Gastrocnemius medialis (tissue), 4 donors: ENCODE measurements around the gene ALX3. TPM values are rescaled to one million over a fixed set of nuclear protein-coding genes. Genes with fewer than 3 reads are reported as not detected.

Experiments used
- ATAC-seq, 2 donors: fragments of 150-250 bp; one replicate each; pipeline ENCODE4 v1.9.1; 2016
- DNase-seq, 2 donors: peaks; one replicate each; pipeline ENCODE4 v3.0.0-alpha.2; 2019
- H3K27ac ChIP-seq, 4 donors: fragments of 200-600 bp; sonication (generic); 1 replicate in 1 of 4; 2 replicates in 3 of 4; pipeline ENCODE4 v1.5.1; 2016 to 2018; ENCODE audit warnings: mild to moderate bottlenecking in 2 of 4, moderate library complexity in 1 of 4
- H3K27me3 ChIP-seq, 3 donors: fragments of 200-600 bp; sonication (generic) in 2 of 3; 1 replicate in 1 of 3; 2 replicates in 2 of 3; pipeline versions ENCODE4 v1.5.1 to v1.6.0; 2016 to 2019; ENCODE audit warnings: mild to moderate bottlenecking in 1 of 3, moderate library complexity in 1 of 3
- H3K36me3 ChIP-seq, 2 donors: fragments of 200-600 bp; sonication (generic) in 1 of 2; one replicate each; pipeline ENCODE4 v1.5.1; 2017 to 2018
- H3K4me1 ChIP-seq, 2 donors: fragments of 200-600 bp; sonication (generic) in 1 of 2; one replicate each; pipeline ENCODE4 v1.5.1; 2016 to 2017; ENCODE audit warnings: mild to moderate bottlenecking in 2 of 2
- H3K4me3 ChIP-seq, 4 donors: fragments of 200-600 bp; sonication (generic) in 3 of 4; 1 replicate in 1 of 4; 2 replicates in 3 of 4; pipeline ENCODE4 v1.5.1; 2016 to 2019; ENCODE audit warnings: mild to moderate bottlenecking in 2 of 4
- H3K9me3 ChIP-seq, 3 donors: fragments of 200-600 bp; sonication (generic) in 2 of 3; 1 replicate in 1 of 3; 2 replicates in 2 of 3; pipeline ENCODE4 v1.5.1; 2016 to 2019
- POLR2A ChIP-seq, 2 donors: fragments of 450-650 bp; IDR thresholded peaks; one replicate each; pipeline ENCODE4 v1.6.1; 2017; ENCODE audit warnings: antibody characterized with exemption in 2 of 2, mild to moderate bottlenecking in 2 of 2, moderate library complexity in 2 of 2
- in situ Hi-C, 4 donors: fragments of 200-750 bp; cut with MboI; loops; one replicate each; pipeline versions ENCODE4 v1.15.0 to v1.8.0; 2017; ENCODE audit warnings: low sequenced_read_pairs in 4 of 4
- intact Hi-C: fragments of 100-400 bp; cut with DNase I; formaldehyde crosslinking; loops from one replicate; pipeline ENCODE4 v1.15.1; 2023; ENCODE audit warnings: low total_unique reads
- total RNA-seq, 4 donors: library from RNA; depleted of rRNA; stranded (reverse); fragments of >200 nt; gene quantifications; one replicate each; pipeline versions ENCODE4 v1.1.0 to v1.2.3, GENCODE V29; 2016
- TF ChIP-seq, protein P1 (sequence below), 5 experiments: fragments of 450-650 bp in 3 of 5; fragments of 200-600 bp in 2 of 5; sonication (generic) in 2 of 5; IDR thresholded peaks in 4 of 5; conservative IDR thresholded peaks in 1 of 5; 1 replicate in 4 of 5; 2 replicates in 1 of 5; pipeline ENCODE4 v1.5.1; 2016 to 2019; ENCODE audit warnings: antibody characterized with exemption in 5 of 5, mild to moderate bottlenecking in 3 of 5, moderate library complexity in 3 of 5

The ALX3 gene
- total RNA-seq, 4 donors from 2014 or later: not detected

DNA sequence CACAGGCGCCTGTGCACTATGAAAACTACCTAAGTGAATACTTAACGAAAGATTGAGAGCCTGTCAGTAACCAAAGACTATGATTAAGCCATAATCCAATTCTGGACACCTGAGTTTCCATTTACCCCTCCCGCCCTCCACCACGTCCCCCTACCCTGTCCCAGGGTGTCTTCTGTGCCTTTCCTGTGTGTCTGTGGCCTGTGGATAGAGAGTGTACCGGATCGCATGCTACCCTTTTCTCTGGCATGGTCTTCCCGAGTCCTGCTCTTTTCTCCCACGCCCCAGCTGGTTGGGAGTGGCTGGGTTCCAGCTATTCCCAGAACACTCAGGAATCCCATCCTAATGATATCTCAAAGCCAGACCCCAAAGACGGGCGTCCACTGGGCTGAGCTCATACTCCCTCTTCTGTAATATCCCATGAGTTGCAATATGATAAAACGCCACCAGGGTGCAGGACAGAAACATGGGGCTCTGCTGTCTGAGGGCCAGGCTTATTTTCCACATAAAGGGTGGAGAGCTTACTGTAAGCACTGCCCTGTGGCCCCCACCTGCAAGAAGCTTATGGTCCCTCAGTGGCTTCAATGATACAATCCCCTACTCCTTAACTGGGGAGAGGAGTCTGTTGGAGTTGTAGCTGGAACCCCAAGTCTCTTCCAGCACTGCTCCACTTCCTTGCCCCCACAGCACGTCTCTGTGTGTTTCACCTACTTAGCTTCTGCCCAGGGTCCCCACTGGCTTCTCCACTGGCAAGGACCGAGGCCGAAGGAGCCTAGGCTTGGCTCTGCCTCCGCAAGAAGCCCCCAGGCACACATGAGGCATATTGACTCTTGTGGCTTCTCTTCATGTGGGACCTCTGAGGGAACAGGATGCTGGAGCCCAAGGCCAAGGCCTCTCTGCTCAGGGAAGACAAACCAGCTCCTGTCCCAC, 17.6 kb upstream of the ALX3 start:
- H3K4me3 ChIP-seq: no peak overlapping the region
- intact Hi-C loops: no loop called here
- no peak overlapping the region for H3K27ac ChIP-seq
- ATAC-seq: peak; percentile 62 to 81
- TF ChIP-seq, protein P1, sequence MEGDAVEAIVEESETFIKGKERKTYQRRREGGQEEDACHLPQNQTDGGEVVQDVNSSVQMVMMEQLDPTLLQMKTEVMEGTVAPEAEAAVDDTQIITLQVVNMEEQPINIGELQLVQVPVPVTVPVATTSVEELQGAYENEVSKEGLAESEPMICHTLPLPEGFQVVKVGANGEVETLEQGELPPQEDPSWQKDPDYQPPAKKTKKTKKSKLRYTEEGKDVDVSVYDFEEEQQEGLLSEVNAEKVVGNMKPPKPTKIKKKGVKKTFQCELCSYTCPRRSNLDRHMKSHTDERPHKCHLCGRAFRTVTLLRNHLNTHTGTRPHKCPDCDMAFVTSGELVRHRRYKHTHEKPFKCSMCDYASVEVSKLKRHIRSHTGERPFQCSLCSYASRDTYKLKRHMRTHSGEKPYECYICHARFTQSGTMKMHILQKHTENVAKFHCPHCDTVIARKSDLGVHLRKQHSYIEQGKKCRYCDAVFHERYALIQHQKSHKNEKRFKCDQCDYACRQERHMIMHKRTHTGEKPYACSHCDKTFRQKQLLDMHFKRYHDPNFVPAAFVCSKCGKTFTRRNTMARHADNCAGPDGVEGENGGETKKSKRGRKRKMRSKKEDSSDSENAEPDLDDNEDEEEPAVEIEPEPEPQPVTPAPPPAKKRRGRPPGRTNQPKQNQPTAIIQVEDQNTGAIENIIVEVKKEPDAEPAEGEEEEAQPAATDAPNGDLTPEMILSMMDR (IDR thresholded peaks at IDR 0.05 in 4 of 5, conservative IDR thresholded peaks at IDR 0.05 in 1 of 5): peak; percentile 35 to 73 (median 57)
- TF ChIP-seq POLR2A (IDR thresholded peaks at IDR 0.05): no peak
- H3K4me1 ChIP-seq: peaks cover 3 to 13% of the 10 kb centered on the region in 2 donors
- peaks cover 33 to 42% (median 40%) of the 10 kb centered on the region in 3 donors for H3K27me3 ChIP-seq
- H3K9me3 ChIP-seq: no peaks in the 10 kb centered on the region
- no peak for DNase-seq
- in situ Hi-C loops: no loop called here
- no peaks in the 10 kb centered on the region for H3K36me3 ChIP-seq

DNA sequence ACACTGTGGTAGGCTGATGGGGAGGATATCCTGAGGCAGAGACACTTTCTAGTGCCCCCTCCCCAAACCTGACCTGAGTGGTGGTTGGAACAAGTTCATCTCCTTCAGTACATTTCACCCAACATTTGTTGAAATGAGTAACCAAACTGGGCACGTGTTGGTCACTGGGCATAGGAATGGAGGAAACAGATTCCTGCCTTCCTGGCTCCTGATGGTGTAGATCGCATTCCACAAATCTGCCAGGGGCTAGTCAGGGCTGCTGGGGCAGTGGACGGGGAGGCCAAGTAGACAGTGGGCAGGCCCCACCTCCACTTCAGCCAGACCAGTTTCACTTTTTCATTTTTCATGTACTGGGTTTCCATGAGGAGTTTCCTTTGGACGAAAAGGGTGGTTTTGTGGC, 16.5 kb upstream of the ALX3 start:
- H3K4me1 ChIP-seq: peaks cover 3 to 13% of the 10 kb centered on the region in 2 donors
- no peak for TF ChIP-seq POLR2A (IDR thresholded peaks at IDR 0.05)
- TF ChIP-seq, protein P1 (IDR thresholded peaks at IDR 0.05 in 4 of 5, conservative IDR thresholded peaks at IDR 0.05 in 1 of 5): no peak
- H3K27ac ChIP-seq: no peak overlapping the region
- intact Hi-C loops: no loop called here
- H3K36me3 ChIP-seq: no peaks in the 10 kb centered on the region
- no peak overlapping the region for H3K4me3 ChIP-seq
- no peak for DNase-seq
- H3K27me3 ChIP-seq: peaks cover 41 to 50% (median 47%) of the 10 kb centered on the region in 3 donors
- in situ Hi-C loops: no loop called here
- no peaks in the 10 kb centered on the region for H3K9me3 ChIP-seq
- ATAC-seq: no peak

DNA sequence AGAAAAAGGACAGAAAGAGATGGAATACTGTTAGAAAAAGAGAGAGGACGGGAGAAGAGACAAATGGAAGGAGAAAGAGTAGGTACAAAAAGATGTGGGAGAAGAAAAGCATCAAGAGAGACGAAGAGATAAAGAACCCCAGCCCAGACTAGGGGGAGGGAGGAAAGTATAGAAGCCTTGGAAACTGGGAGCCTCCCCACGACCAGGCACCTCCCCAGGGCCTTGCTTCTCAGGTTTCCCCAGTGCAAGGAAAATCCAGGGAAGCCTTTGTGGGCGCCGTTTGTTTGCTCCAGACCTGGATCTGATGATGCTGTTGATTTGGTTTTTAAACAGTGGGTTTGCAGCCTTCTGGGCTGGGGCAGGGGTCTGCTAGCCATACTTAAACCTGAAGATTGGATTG, 15.2 kb upstream of the ALX3 start:
- intact Hi-C loops (no loop called here), in situ Hi-C loops (no loop called here)
- no peaks in the 10 kb centered on the region for H3K36me3 ChIP-seq
- TF ChIP-seq POLR2A (IDR thresholded peaks at IDR 0.05): no peak
- TF ChIP-seq, protein P1 (IDR thresholded peaks at IDR 0.05 in 4 of 5, conservative IDR thresholded peaks at IDR 0.05 in 1 of 5): no peak
- no peak overlapping the region for H3K27ac ChIP-seq
- peaks cover 41 to 50% (median 47%) of the 10 kb centered on the region in 3 donors for H3K27me3 ChIP-seq
- peaks cover 3 to 13% of the 10 kb centered on the region in 2 donors for H3K4me1 ChIP-seq
- ATAC-seq (no peak), DNase-seq (no peak)
- no peaks in the 10 kb centered on the region for H3K9me3 ChIP-seq
- no peak overlapping the region for H3K4me3 ChIP-seq

DNA sequence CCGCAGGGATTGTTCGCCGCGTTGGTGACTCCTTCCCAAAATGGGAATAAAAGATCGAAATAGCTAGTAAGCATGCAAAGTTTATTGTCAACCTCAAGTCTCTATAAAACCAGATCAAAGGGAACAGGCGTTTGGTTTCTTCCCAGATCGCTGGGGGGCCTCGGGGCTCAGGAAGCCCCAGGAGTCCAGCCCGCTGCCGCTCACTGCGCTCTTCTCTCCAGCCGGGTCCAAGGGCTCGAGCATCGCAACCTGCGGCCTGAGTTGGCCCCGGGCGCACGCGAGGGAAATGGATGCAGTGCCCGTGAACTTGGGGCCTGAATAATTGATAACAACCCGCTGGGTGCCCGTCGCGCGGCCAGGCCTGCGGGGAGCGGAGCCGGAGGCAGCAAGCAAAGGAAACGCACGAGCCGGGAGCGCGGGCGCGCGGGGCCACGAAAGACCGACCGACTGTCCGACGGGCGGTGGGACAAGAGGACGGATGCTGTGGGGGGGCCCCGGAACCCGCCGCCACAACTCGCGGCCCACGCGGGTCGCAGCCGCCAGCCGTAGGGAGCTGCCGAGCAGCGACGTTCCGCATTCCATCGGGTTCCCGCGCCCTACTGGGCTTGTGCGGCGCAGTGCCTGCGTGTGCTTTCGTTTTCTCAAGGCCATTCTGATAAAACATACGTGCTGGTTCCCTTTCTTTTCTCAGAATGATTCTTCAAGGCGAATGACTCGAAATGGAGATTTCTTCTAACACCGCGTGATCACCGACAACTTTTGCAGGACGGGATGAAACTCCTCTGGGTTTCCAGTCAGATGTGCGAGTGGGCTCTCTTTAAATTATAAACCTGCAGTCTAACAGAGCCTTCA, 14.0 kb upstream of the ALX3 start:
- in situ Hi-C loops (no loop called here), intact Hi-C loops (no loop called here)
- H3K27ac ChIP-seq: peak overlapping the region; percentile 20 to 65 (median 32)
- ATAC-seq (peak; percentile 38 to 43), DNase-seq (no peak)
- H3K9me3 ChIP-seq: no peaks in the 10 kb centered on the region
- TF ChIP-seq, protein P1 (IDR thresholded peaks at IDR 0.05 in 4 of 5, conservative IDR thresholded peaks at IDR 0.05 in 1 of 5): no peak
- no peak for TF ChIP-seq POLR2A (IDR thresholded peaks at IDR 0.05)
- H3K4me3 ChIP-seq: peak overlapping the region; percentile 61 to 71 (median 62)
- H3K27me3 ChIP-seq: peaks cover 41 to 50% (median 47%) of the 10 kb centered on the region in 3 donors
- H3K4me1 ChIP-seq: peaks cover 3 to 13% of the 10 kb centered on the region in 2 donors
- no peaks in the 10 kb centered on the region for H3K36me3 ChIP-seq
